Lower leg skin (tissue), 3 donors: Measurements from ENCODE around the gene TRIM9.

Experiments used
- CTCF ChIP-seq, 3 donors: fragments of 450-650 bp; IDR thresholded peaks; one replicate each; pipeline ENCODE4 v1.5.1; 2016; ENCODE audit warnings: antibody characterized with exemption in 3 of 3, mild to moderate bottlenecking in 3 of 3, moderate library complexity in 2 of 3
- POLR2A ChIP-seq, 2 donors: fragments of 450-650 bp; IDR thresholded peaks; one replicate each; pipeline ENCODE4 v1.6.1; 2016 to 2017; ENCODE audit warnings: antibody characterized with exemption in 2 of 2, mild to moderate bottlenecking in 1 of 2, moderate library complexity in 1 of 2

GRCh38 chr14:51028361-51028760 is 66.5 kb downstream of the TRIM9 start:
- no peak for TF ChIP-seq CTCF (IDR thresholded peaks at IDR 0.05)
- TF ChIP-seq POLR2A (IDR thresholded peaks at IDR 0.05) = no peak
